Activated CD4-positive, CD25-positive, alpha-beta regulatory T cell treated with anti-CD3 and anti-CD28 coated beads, Interleukin-2, amount 50 U/mL, for 24 hours (primary cell): ENCODE measurements around the gene PCBD1.

Experiments used
- ATAC-seq, 2 donors: fragments of 150-1000 bp; cut with Tn5 transposase; one replicate each; pipeline ENCODE4 v1.10.0; 2021; ENCODE audit warnings: mild to moderate bottlenecking in 1 of 2, moderate library complexity in 1 of 2

The PCBD1 gene

GRCh38 chr10:70917226-70917625 lies 28.9 kb upstream of the PCBD1 start:
- ATAC-seq, result no peak

- ATAC-seq, result no peak
These were observed 27.9 kb upstream of the PCBD1 start for GRCh38 chr10:70916241-70916640.

- no peak for ATAC-seq
These were observed 27.4 kb upstream of the PCBD1 start for GRCh38 chr10:70915806-70916205.

- ATAC-seq, result no peak
These were observed 26.8 kb upstream of the PCBD1 start for GRCh38 chr10:70915206-70915605.

GRCh38 chr10:70914316-70914864 lies 26.0 kb upstream of the PCBD1 start:
- ATAC-seq, result no peak

- ATAC-seq, result no peak
These were observed 25.5 kb upstream of the PCBD1 start for GRCh38 chr10:70913893-70914240.

- ATAC-seq, result no peak
These were observed 25.0 kb upstream of the PCBD1 start for GRCh38 chr10:70913191-70913892.

- no peak for ATAC-seq
These were observed 24.2 kb upstream of the PCBD1 start for GRCh38 chr10:70912556-70912955.

- ATAC-seq, result no peak
These were observed 23.0 kb upstream of the PCBD1 start for GRCh38 chr10:70911386-70911785.

GRCh38 chr10:70910486-70911341 lies 22.3 kb upstream of the PCBD1 start:
- ATAC-seq, result no peak

- no peak for ATAC-seq
These were observed 21.1 kb upstream of the PCBD1 start for GRCh38 chr10:70909326-70909935.

GRCh38 chr10:70908406-70909296 lies 20.3 kb upstream of the PCBD1 start:
- ATAC-seq, result no peak

GRCh38 chr10:70907637-70908405 lies 19.5 kb upstream of the PCBD1 start:
- ATAC-seq, result no peak

GRCh38 chr10:70906953-70907636 lies 18.7 kb upstream of the PCBD1 start:
- ATAC-seq, result no peak

GRCh38 chr10:70906031-70906783 lies 17.8 kb upstream of the PCBD1 start:
- no peak for ATAC-seq

GRCh38 chr10:70905071-70906021 lies 17.0 kb upstream of the PCBD1 start:
- no peak for ATAC-seq

- ATAC-seq, result peak in 1 of 2 donors; percentile 25
These were observed 15.0 kb upstream of the PCBD1 start for GRCh38 chr10:70903262-70903921.

- ATAC-seq, result no peak
These were observed 14.4 kb upstream of the PCBD1 start for GRCh38 chr10:70902661-70903261.
